Vagina (tissue), 2 donors: Measurements from ENCODE around the gene DNAJC28. TPM values are rescaled to one million over a fixed set of nuclear protein-coding genes. Genes with fewer than 3 reads are reported as not detected.
A peak's percentile ranks its signal among the peaks of the same experiment; 100 is the strongest.

Experiments used
- DNase-seq, 2 donors: peaks; one replicate each; pipeline ENCODE4 v3.0.0-alpha.2; 2017; ENCODE audit errors: extremely low spot score in 2 of 2
- H3K27ac ChIP-seq: fragments of 200-600 bp; sonication (generic); one replicate; pipeline ENCODE4 v1.5.1; 2019
- H3K27me3 ChIP-seq: fragments of 200-600 bp; sonication (generic); one replicate; pipeline ENCODE4 v1.5.1; 2019
- H3K36me3 ChIP-seq, 2 donors: fragments of 200-600 bp; sonication (generic); one replicate each; pipeline ENCODE4 v1.5.1; 2017 to 2019
- H3K4me1 ChIP-seq: fragments of 200-600 bp; sonication (generic); one replicate; pipeline ENCODE4 v1.5.1; 2019
- H3K4me3 ChIP-seq, 2 donors: fragments of 200-600 bp; sonication (generic); 1 replicate in 1 of 2; 2 replicates in 1 of 2; pipeline ENCODE4 v1.5.1; 2016 to 2019
- H3K9me3 ChIP-seq: fragments of 200-600 bp; sonication (generic); one replicate; pipeline ENCODE4 v1.5.1; 2019
- POLR2A ChIP-seq, 2 donors: fragments of 450-650 bp; IDR thresholded peaks; one replicate each; pipeline ENCODE4 v1.6.1; 2017; ENCODE audit warnings: antibody characterized with exemption in 2 of 2, mild to moderate bottlenecking in 2 of 2, moderate library complexity in 2 of 2
- POLR2AphosphoS5 ChIP-seq, 2 donors: sonication (generic); formaldehyde crosslinking; IDR thresholded peaks; one replicate each; pipeline ENCODE4 v1.9.0; 2017; ENCODE audit warnings: antibody characterized with exemption in 2 of 2, mild to moderate bottlenecking in 2 of 2, low read depth in 1 of 2; ENCODE audit not compliant: insufficient read depth in 1 of 2
- intact Hi-C: fragments of 100-400 bp; cut with DNase I; formaldehyde crosslinking; loops from one replicate; pipeline ENCODE4 v1.15.1; 2023
- total RNA-seq: library from RNA; depleted of rRNA; stranded (reverse); fragments of >200 nt; gene quantifications from one replicate; pipeline ENCODE4 v1.2.3, GENCODE V29; 2016
- TF ChIP-seq, protein P1 (sequence below), 3 experiments: fragments of 450-650 bp in 2 of 3; fragments of 200-600 bp in 1 of 3; sonication (generic) in 1 of 3; IDR thresholded peaks; one replicate each; pipeline ENCODE4 v1.5.1; 2017 to 2019; ENCODE audit warnings: antibody characterized with exemption in 3 of 3, mild to moderate bottlenecking in 2 of 3, moderate library complexity in 2 of 3

DNAJC28 gene, protein sequence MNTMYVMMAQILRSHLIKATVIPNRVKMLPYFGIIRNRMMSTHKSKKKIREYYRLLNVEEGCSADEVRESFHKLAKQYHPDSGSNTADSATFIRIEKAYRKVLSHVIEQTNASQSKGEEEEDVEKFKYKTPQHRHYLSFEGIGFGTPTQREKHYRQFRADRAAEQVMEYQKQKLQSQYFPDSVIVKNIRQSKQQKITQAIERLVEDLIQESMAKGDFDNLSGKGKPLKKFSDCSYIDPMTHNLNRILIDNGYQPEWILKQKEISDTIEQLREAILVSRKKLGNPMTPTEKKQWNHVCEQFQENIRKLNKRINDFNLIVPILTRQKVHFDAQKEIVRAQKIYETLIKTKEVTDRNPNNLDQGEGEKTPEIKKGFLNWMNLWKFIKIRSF
- total RNA-seq: 1.5 TPM

DNA sequence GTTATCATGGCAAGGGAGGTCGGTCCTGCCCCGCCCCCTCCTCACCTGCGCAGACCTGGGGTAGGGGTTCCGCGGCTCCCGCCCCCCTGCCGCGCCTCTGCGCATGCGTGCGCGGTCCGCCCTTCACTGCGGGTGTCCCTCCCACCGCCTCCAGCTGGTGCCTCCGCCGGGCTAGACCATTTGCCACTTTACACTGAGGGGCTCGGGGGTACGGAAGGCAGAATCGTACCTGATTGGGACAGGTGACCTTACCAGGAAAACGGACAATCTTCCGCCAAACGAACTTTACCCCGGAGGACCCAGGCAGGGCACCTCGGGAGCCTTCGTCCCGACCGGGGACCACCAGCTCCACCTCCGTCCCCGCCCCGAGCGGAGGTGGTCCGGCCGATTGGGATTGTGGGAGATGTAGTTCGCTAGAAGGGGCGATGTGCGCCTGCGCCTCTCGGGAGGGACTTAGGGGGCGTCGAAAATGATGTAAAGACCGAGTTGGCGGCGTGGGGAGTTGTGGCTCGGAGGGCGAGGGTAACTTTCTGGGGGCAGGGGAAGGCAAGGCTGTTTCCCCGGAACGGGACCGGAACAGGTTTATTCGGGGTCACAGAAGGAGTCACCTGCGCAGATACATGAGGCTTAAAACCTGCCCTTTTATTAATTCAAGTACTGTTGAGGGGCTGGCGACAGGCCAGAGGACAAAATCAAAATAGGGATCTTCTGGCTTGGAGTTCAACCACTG, at the start of gene DNAJC28:
Gene DNAJC28 (minus strand): TSS at position 344 of the 730 bp plus-strand sequence. CDS start 2,323 bp downstream, outside the sequence.
- DNase-seq: peak in 1 of 2 donors; percentile 91
- Histone ChIP-seq H3K4me1 (no peaks in the 10 kb centered on the region), H3K4me3 (peak within 1 kb of the TSS; percentile 52 to 58), H3K9me3 (no peaks in the 10 kb centered on the region), H3K27me3 (no peaks in the 10 kb centered on the region), H3K36me3 (no peaks in the 10 kb centered on the region), H3K27ac (peak within 1 kb of the TSS; percentile 61)
- TF ChIP-seq, protein P1, sequence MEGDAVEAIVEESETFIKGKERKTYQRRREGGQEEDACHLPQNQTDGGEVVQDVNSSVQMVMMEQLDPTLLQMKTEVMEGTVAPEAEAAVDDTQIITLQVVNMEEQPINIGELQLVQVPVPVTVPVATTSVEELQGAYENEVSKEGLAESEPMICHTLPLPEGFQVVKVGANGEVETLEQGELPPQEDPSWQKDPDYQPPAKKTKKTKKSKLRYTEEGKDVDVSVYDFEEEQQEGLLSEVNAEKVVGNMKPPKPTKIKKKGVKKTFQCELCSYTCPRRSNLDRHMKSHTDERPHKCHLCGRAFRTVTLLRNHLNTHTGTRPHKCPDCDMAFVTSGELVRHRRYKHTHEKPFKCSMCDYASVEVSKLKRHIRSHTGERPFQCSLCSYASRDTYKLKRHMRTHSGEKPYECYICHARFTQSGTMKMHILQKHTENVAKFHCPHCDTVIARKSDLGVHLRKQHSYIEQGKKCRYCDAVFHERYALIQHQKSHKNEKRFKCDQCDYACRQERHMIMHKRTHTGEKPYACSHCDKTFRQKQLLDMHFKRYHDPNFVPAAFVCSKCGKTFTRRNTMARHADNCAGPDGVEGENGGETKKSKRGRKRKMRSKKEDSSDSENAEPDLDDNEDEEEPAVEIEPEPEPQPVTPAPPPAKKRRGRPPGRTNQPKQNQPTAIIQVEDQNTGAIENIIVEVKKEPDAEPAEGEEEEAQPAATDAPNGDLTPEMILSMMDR (IDR thresholded peaks at IDR 0.05): no peak
- TF ChIP-seq POLR2AphosphoS5 (IDR thresholded peaks at IDR 0.05; ENCODE audit: insufficient read depth in 1 of 2, low read depth in 1 of 2): peak; percentile 73 to 88
- TF ChIP-seq POLR2A (IDR thresholded peaks at IDR 0.05): peak in 1 of 2 donors; percentile 11
- intact Hi-C loops: no loop called here

DNA sequence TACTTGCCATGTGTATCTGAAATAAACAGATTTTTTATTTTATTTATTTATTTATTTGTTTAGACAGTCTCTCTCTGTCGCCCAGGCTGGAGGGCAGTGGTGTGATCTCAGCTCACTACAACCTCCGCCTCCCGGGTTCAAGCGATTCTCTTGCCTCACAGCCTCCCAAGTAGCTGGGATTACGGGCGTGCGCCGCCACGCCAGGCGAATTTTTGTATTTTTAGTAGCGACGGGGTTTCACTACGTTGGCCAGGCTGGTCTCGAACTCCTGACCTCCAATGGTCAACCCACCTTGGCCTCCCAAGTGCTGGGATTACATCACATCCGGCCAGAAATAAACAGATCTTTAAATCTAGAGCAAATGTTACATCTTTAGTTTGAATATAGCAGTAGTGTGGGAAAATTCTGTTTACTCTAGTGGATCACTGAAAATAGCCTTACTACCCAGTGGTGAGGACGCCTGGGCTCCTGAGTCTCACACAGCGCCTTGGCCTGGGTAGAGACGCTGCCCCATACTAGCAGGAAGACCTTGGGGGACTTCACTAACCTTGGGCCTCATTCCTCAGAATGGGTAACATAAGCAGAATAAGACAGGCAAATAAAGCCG, 49.7 kb upstream of the DNAJC28 start:
- peak overlapping the region; percentile 97 for H3K27ac ChIP-seq
- intact Hi-C loops: no loop called here
- H3K4me3 ChIP-seq: peak overlapping the region; percentile 73 to 74
- H3K36me3 ChIP-seq: peaks cover 0 to 23% of the 10 kb centered on the region in 2 donors
- DNase-seq: no peak
- H3K27me3 ChIP-seq: no peaks in the 10 kb centered on the region
- peaks cover 32% of the 10 kb centered on the region for H3K4me1 ChIP-seq
- TF ChIP-seq POLR2AphosphoS5 (IDR thresholded peaks at IDR 0.05; ENCODE audit: insufficient read depth in 1 of 2, low read depth in 1 of 2): no peak
- TF ChIP-seq, protein P1 (IDR thresholded peaks at IDR 0.05): no peak
- no peaks in the 10 kb centered on the region for H3K9me3 ChIP-seq

DNA sequence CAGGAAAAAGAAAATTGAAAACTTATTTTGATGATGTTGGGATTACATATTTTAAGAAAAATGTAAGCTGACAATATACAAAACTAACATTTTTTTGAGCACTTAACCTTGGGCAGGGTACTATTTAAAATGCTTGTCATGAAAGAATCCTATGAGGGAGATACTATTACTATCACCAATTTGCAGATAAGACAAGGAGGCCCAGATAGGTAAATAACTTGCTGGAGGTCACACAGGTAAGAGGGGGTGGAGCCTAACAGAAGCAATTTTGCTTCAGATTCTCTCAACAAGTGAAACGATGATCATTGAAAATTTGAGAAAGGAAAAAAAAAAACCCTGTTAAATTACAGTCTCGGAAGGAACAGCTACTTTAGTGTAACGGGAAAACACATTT, 49.2 kb upstream of the DNAJC28 start:
- intact Hi-C loops: no loop called here
- Histone ChIP-seq H3K9me3 (no peaks in the 10 kb centered on the region), H3K36me3 (peaks cover 0 to 23% of the 10 kb centered on the region in 2 donors), H3K4me1 (peaks cover 31% of the 10 kb centered on the region), H3K4me3 (peak overlapping the region in 1 of 2 donors; percentile 74), H3K27me3 (no peaks in the 10 kb centered on the region), H3K27ac (no peak overlapping the region)
- no peak for TF ChIP-seq POLR2A (IDR thresholded peaks at IDR 0.05)
- TF ChIP-seq, protein P1 (IDR thresholded peaks at IDR 0.05): no peak
- TF ChIP-seq POLR2AphosphoS5 (IDR thresholded peaks at IDR 0.05; ENCODE audit: insufficient read depth in 1 of 2, low read depth in 1 of 2): no peak
- DNase-seq: no peak

DNA sequence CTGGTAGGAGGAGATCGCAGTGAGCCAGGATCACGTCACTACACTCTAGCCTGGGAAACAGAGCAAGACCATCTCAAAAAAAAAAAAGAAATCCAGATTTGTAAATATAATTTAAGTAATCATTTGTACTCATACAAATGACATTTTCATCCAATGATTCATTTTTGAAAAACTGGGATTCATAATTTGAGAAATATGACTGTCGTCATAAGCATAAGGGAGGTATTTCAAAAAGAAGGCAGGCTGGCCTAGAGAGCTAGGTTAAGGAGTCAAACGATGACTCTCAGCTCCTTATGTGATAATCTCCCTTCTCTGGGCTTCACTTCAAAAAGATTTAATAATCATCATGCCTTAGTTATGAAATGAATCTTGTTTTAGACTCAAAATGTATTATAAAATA, 48.1 kb upstream of the DNAJC28 start:
- H3K27ac ChIP-seq: no peak overlapping the region
- no peak overlapping the region for H3K4me3 ChIP-seq
- peaks cover 20% of the 10 kb centered on the region for H3K4me1 ChIP-seq
- TF ChIP-seq, protein P1 (IDR thresholded peaks at IDR 0.05): no peak
- TF ChIP-seq POLR2A (IDR thresholded peaks at IDR 0.05) (no peak), POLR2AphosphoS5 (IDR thresholded peaks at IDR 0.05; ENCODE audit: insufficient read depth in 1 of 2, low read depth in 1 of 2) (no peak)
- H3K27me3 ChIP-seq: no peaks in the 10 kb centered on the region
- H3K36me3 ChIP-seq: peaks cover 0 to 25% of the 10 kb centered on the region in 2 donors
- no peak for DNase-seq
- intact Hi-C loops: no loop called here
- no peaks in the 10 kb centered on the region for H3K9me3 ChIP-seq
